Measurements from ENCODE around the gene COX6A2.

GRCh38 chr16:31458073-31458843 lies 30.1 kb upstream of the COX6A2 start:
- TF ChIP-seq, protein P1, sequence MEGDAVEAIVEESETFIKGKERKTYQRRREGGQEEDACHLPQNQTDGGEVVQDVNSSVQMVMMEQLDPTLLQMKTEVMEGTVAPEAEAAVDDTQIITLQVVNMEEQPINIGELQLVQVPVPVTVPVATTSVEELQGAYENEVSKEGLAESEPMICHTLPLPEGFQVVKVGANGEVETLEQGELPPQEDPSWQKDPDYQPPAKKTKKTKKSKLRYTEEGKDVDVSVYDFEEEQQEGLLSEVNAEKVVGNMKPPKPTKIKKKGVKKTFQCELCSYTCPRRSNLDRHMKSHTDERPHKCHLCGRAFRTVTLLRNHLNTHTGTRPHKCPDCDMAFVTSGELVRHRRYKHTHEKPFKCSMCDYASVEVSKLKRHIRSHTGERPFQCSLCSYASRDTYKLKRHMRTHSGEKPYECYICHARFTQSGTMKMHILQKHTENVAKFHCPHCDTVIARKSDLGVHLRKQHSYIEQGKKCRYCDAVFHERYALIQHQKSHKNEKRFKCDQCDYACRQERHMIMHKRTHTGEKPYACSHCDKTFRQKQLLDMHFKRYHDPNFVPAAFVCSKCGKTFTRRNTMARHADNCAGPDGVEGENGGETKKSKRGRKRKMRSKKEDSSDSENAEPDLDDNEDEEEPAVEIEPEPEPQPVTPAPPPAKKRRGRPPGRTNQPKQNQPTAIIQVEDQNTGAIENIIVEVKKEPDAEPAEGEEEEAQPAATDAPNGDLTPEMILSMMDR (IDR thresholded peaks at IDR 0.05; ENCODE audit: insufficient read depth, low read length, poor library complexity, severe bottlenecking), result no peak
- TF ChIP-seq EZH2phosphoT487 (conservative IDR thresholded peaks at IDR 0.05; ENCODE audit: low read length), result no peak
